NCI-H446 (cell line): ENCODE results near the gene TMEM147.
A peak's percentile ranks its signal among the peaks of the same experiment; 100 is the strongest.

Experiments used
- DNase-seq, 2 experiments: peaks; one replicate each; lab custom pipeline; 2025; lab: John Stamatoyannopoulos, UW

The TMEM147 gene

GRCh38 chr19:35521124-35521743 lies 24.2 kb upstream of the TMEM147 start:
- no peak for DNase-seq

- no peak for DNase-seq
These were observed 22.6 kb upstream of the TMEM147 start for GRCh38 chr19:35522745-35523327.

- DNase-seq, result no peak
These were observed 21.1 kb upstream of the TMEM147 start for GRCh38 chr19:35524181-35524837.

- no peak for DNase-seq
These were observed 19.6 kb upstream of the TMEM147 start for GRCh38 chr19:35525873-35526272.

GRCh38 chr19:35528218-35529038 lies 17.0 kb upstream of the TMEM147 start, which contains the start of gene SBSN:
TSS of gene SBSN (minus strand) at chr19:35528311. CDS start at chr19:35528281, 30 bp downstream.
- no peak for DNase-seq

- no peak for DNase-seq
These were observed 15.9 kb upstream of the TMEM147 start for GRCh38 chr19:35529241-35530218.

- DNase-seq, result no peak
These were observed 14.1 kb upstream of the TMEM147 start for GRCh38 chr19:35531291-35531690.

- no peak for DNase-seq
These were observed 12.1 kb upstream of the TMEM147 start, which contains the start of gene GAPDHS for GRCh38 chr19:35533201-35533821. TSS of gene GAPDHS (plus strand) at chr19:35533456. CDS start at chr19:35533528, 72 bp downstream.

- no peak for DNase-seq
These were observed 11.5 kb upstream of the TMEM147 start for GRCh38 chr19:35533822-35534392.

GRCh38 chr19:35534803-35535480 lies 10.5 kb upstream of the TMEM147 start:
- no peak for DNase-seq

GRCh38 chr19:35539314-35539713 lies 6.1 kb upstream of the TMEM147 start:
- no peak for DNase-seq

GRCh38 chr19:35539850-35540249 lies 5.6 kb upstream of the TMEM147 start:
- DNase-seq, result no peak

GRCh38 chr19:35540356-35540927 lies 5.0 kb upstream of the TMEM147 start:
- no peak for DNase-seq

- DNase-seq, result no peak
These were observed 3.2 kb upstream of the TMEM147 start for GRCh38 chr19:35542209-35542608.

GRCh38 chr19:35543280-35544109 lies 1.9 kb upstream of the TMEM147 start:
- no peak for DNase-seq

GRCh38 chr19:35544110-35544802 lies 1.2 kb upstream of the TMEM147 start:
- no peak for DNase-seq

- peak; percentile 9 to 46 for DNase-seq
These were observed 492 bp downstream of the TMEM147 start for GRCh38 chr19:35545855-35546381.

- DNase-seq, result no peak
These were observed 1.1 kb downstream of the TMEM147 start for GRCh38 chr19:35546532-35546931.
